GM18870 (cell line): ENCODE measurements around the gene LRRC28.

Experiments used
- ATAC-seq: cut with Tn5 transposase; IDR thresholded peaks from one replicate; pipeline ENCODE4 v1.9.1; 2021; ENCODE audit warnings: moderate library complexity; ENCODE audit not compliant: unreplicated experiment

Gene LRRC28

DNA sequence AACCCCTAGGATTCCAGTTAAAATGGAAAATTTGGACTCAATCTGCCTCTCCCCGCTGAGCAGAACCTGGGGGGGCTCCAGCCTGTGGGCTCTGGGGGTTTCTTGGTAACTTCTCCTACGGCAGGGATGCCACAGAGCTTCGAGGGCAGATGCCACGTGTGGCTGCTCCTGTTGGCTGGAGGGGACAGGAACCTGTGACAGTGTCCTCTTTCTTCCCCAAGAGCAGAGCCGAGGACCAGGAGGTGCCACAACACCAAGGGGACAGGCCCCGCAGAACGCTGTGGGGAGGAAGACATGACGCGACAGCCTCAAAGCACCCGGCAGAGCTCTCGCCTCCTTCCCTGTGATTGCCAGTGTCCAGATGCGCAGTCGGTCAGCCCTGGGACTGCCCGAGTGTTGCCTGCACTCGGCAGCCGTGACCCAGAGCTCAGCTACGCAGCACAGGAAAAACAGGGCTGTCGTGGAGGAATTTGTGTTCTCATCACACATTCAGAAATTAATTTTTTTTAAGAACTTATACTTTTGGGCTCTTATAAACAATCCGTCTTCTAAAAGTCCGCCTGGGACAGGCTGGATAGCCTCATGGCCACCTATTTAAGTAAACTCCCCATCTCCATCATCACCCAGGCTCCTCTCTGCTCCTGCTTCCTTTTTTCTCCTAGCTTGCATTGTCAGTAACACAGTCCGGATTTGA, 182.6 kb downstream of the LRRC28 start:
- no peak for ATAC-seq

DNA sequence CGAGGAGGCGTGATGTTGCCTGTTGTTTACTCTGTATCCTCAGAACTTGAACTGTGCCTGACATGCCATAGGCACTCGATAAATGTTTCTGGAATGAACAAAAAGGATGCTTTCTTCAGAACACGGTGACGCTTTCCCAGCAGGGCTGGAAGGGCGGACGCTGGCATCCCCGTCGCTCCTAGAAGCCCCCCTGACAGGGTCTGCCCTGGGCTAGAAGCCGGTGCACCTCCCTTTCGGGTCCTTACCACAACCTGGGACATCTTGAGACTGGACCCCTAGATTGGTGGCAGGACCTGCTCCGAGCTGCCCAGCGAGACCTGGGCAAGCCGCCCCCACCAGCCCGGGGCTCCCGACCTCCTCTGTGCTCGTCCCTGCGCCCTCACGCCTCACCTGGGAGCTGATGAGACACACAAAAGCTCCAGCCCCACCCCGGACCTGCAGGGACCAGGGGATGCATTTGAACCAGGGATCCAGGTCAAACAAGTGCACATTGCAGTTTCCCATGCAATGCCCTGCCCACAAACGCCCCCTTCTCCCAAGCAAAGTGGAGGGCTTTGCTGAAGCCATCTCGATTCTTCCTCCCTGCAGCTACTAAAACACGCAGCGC, 183.3 kb downstream of the LRRC28 start:
- ATAC-seq = no peak

DNA sequence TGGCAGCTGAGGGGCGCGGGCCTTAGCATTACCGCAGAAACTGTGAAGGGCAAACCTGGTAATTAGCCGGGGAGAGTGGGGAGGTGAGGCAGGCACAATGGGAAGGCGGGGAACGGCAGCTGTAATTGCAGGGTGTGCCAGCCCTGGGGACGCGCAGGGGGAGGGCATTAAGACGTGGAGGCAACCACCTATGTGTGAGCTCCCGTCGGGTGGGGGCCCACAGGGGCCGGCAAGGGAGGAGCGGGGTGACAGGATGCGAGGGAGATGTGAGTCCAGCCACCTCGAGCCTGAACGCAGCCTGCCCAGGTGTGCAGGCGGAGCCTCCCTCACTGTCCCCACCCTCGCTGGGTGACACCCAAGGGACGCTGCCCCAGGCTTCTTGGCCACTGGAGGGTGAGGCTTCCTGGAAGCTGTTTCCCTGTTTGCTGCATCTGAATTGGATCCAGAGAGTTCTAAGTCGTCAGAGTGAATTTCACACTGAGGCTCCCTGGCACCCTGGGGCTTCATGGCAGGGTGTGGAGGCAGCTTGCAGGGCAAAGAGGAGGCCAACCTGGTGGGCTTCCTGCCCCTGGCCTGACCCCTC, 183.9 kb downstream of the LRRC28 start:
- no peak for ATAC-seq

DNA sequence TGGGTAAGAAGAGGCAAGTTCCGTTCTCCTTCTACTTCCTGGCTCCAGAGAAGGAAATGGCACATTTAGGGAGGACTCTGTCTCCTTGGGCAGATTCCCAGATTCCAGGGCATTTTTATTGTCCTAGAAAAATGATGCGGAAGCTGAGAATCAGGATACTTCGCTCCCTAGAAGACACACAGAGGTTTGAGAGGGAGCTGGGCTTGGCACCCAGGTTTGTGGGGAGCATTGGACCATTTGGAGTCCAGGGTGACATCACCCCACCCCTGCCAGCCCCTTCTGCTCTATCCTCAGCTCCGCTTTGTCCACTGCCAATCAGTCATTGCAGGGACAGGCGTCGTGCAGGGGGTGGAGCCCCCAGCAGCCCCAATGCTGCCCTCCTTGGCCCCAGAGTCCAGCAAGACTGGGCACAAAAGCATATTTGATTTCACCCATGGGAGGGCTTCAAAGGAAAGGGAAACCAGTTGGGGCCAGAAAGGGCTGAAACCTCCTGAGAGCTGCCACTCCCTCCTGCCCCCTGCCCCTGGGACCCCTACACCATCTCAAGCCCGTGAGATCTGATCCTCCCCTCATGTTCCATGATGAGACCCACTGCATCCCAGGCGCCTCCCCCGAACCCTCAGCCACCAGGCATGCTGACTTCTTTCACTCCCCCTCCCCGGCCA, 184.7 kb downstream of the LRRC28 start:
- ATAC-seq = no peak

DNA sequence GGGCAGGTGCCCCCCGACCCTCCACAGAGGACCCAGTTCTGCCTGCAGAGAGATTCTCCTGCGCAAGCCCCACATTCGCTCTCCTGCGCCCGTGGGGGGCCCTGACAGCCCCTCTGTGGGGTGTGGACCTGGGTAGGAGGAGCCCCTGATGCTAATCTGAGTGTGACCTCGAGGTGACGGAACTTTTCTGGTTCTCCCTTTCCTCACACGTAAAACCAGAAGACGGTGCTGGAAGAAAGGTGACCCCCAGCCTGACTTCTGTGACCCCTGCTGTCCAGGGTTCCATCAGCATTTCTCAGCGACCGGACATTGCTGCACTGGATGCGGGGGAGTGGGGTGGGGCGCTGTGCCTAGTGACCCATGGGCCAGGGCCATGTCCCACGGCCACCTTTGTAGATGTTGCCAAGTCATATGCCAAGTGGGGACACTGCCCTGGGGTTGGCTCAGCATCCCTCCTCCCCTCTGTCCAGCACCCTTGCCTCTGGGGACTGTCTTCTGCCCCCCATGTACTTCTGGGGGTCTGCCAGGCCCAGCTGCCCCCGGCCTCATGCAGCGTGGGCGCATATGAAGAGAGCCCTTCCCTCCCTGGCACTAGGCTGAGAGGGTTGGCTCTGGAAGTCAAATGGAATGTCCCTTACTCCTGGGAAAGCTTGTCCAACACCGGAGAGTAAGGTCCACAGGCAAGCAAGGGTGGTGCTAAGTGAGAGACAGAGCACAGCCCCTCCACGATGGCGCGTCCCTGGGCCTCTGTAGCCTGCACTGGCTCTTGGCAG, 185.4 kb downstream of the LRRC28 start:
- ATAC-seq = no peak

DNA sequence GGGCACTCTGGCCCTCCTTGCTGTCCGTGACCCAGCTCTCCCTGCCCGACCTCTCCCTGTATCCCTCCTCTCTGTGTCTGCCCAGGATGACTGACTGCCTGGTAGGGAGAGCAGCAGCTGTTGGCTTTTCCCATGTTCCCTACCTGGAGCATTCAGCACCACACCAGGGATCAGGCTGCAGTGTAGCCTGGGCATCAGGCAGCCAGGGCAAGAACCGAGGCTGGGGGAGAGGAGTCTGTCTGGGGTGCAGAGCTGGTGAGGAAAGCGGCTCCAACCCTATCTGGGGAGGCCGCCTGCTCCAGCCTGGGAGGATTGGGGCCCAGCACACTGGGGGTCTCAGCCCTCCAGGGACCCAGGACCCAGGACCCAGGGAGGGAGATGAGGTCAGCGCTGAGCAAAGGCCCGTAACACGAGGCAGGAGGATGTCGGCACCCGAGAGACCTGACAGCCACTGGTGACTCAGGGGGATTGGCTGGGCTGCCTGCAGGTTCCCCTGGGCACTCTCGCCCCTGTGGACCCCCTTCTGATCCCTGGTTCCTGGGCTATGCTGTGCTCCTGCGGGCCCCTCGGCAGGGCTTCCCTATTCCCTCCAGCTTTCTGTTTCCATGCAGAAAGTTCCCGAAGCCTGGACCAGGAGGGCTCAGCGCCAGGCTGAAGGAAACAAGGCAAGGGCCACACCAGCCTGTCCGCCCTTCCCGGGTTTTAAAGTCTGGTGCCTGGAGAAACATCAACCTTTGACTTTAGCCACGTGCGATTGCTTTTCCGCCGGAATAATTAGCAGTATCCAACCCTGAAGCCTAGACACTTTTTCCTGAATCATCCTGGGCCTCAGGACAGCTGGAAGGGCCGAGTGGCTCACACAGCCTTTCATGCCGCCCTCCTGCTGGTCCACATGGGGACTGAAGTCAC, 186.3 kb downstream of the LRRC28 start:
- no peak for ATAC-seq

DNA sequence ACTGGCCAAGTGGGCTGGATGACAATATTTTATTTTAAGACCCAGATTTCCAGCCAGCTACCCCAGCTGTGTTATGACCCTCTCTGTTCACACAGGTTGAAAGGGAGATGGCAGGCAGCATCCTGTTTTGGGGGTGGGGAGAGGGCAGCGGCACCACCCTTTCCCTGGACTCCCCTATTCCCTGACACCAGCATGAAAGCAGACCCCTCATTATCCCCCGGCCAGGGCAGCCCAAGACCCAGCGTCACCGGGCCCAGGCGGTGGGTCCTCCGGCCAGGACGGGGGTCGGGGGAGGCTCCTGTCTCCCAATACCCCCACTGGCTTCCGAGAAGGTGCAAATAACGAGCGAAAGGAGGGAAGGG, 186.9 kb downstream of the LRRC28 start:
- no peak for ATAC-seq

DNA sequence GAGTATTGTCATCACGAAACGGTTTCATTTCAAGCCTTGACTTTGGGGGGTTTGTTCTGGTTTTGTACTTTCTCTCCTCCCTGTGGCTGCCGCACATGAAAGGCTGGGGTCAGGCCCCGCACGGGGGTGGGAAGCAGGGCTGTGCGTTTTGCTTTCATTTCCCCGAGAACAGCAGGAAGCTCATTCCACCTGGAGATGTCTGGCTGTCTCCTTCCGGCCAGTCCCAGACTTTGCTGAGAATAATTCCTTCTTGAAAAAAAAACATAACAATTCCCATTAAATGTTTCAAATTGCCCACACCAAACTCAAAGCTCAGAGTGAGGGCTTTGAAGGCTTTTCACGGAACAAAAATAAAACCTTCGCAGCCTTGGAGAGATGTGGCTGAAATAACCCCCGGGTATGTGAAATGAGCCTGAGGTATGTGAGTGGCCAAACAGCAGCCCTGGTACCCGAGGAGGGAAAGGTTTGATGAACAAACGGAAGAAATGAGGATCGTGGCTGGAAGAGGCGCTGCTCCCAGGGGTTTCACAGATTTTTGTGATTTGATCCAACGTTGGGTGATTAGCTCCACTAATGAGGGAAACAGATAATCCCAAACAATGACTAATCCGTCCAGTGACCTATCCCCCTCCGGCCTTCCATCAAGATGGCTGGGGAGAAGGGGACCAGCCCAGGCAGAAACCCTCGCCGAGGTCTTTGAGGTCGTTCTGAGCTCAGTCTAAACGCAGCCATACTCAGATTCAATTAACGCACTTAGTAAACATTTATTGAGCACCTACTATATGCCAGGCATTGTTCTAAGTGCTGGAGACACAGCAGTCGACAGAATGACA, 187.6 kb downstream of the LRRC28 start:
- ATAC-seq = no peak

DNA sequence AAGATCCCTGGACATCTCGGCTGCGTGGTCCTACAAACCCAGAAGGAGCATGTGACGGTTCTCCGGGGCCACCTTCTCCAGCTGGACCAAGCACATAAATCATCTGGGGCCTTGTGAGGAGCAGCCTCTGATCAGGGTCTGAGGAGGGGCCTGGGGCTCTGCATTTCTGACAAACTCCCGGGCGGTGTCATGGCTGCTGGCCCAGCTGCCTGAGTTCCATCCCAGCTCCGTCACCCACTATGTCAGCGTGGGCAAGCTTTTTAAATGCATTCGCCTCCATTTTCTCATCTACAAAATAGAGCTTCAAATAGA, 188.2 kb downstream of the LRRC28 start:
- ATAC-seq = no peak

DNA sequence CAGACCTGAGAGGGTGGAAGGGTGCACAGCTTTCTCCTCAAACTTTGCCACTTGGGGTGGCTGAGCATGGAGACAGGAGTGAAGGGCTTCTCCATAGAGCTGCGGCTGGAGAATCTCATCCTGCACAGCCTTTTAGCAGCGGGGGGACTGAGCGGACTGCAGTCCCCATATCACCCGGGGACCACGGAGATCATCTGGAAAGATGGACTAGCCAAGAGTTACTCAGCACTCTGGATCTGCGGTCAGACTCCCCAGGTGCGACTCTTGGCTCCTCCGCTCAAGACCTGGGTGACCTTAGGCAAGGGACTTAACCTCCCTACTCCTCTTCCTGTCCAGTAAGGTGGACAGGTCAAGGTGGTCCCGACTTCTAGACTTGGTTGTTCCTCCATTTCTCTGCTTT, 188.7 kb downstream of the LRRC28 start:
- ATAC-seq = no peak
